Loucy (cell line): ENCODE measurements around the gene SH2B2.

ENCODE experiments used
- H2AFZ ChIP-seq: fragments of 200-600 bp; sonication (generic); 2 replicates; pipeline ENCODE4 v1.6.0; 2016; ENCODE audit warnings: antibody characterized with exemption, mild to moderate bottlenecking, low read length, moderate library complexity
- H3F3A ChIP-seq: fragments of 200-600 bp; 2 replicates; pipeline ENCODE4 v1.6.0; 2016; ENCODE audit warnings: antibody characterized with exemption, low read depth, mild to moderate bottlenecking
- H3K27me3 ChIP-seq: fragments of 200-600 bp; sonication (generic); 2 replicates; pipeline ENCODE4 v1.6.1; 2014; ENCODE audit warnings: low read length, mild to moderate bottlenecking; ENCODE audit not compliant: insufficient read depth, poor library complexity, severe bottlenecking
- H3K36me3 ChIP-seq: fragments of 200-600 bp; sonication (generic); 2 replicates; pipeline ENCODE4 v1.6.1; 2016; ENCODE audit warnings: low read length; ENCODE audit not compliant: insufficient read depth
- H3K4me1 ChIP-seq: fragments of 200-600 bp; sonication (generic); 2 replicates; pipeline ENCODE4 v1.5.1; 2014; ENCODE audit warnings: low read length, mild to moderate bottlenecking; ENCODE audit not compliant: insufficient read depth, poor library complexity, severe bottlenecking
- H3K4me2 ChIP-seq: fragments of 200-600 bp; sonication (generic); 2 replicates; pipeline ENCODE4 v1.6.0; 2014; ENCODE audit warnings: antibody characterized with exemption, low read length, low read depth, mild to moderate bottlenecking; ENCODE audit not compliant: poor library complexity, severe bottlenecking
- H3K4me3 ChIP-seq: fragments of 200-600 bp; sonication (generic); 2 replicates; pipeline ENCODE4 v1.5.1; 2014; ENCODE audit warnings: low read length, mild to moderate bottlenecking, mixed read lengths; ENCODE audit not compliant: poor library complexity, severe bottlenecking
- H3K79me2 ChIP-seq: fragments of 200-600 bp; sonication (generic); 2 replicates; pipeline ENCODE4 v1.6.1; 2014; ENCODE audit warnings: low read length; ENCODE audit not compliant: insufficient read depth
- H3K9ac ChIP-seq: fragments of 200-600 bp; sonication (generic); 2 replicates; pipeline ENCODE4 v1.6.0; 2014; ENCODE audit warnings: mild to moderate bottlenecking, low read depth, low read length, moderate library complexity; ENCODE audit not compliant: poor library complexity, severe bottlenecking
- H3K9me2 ChIP-seq: fragments of 200-600 bp; sonication (generic); replicated peaks from 2 replicates; pipeline ENCODE4 v1.6.1; 2016; ENCODE audit warnings: low read depth, low read length, mixed read lengths
- H3K9me3 ChIP-seq: fragments of 200-600 bp; sonication (generic); 2 replicates; pipeline ENCODE4 v1.6.1; 2014; ENCODE audit warnings: mild to moderate bottlenecking, antibody characterized with exemption, low read length, low read depth; ENCODE audit not compliant: insufficient read depth
- H4K20me1 ChIP-seq: fragments of 200-600 bp; sonication (generic); 2 replicates; pipeline ENCODE4 v1.6.0; 2014; ENCODE audit warnings: antibody characterized with exemption, low read length, mild to moderate bottlenecking; ENCODE audit not compliant: insufficient read depth, poor library complexity, severe bottlenecking
- EZH2phosphoT487 ChIP-seq: fragments of 200-600 bp; IDR thresholded peaks from 2 replicates; pipeline ENCODE4 v1.6.1; 2018; ENCODE audit warnings: antibody characterized with exemption, mild to moderate bottlenecking, moderate library complexity, borderline replicate concordance
- TF ChIP-seq, protein P1 (sequence below): fragments of 200-600 bp; sonication (generic); conservative IDR thresholded peaks from 2 replicates; pipeline ENCODE4 v1.5.1; 2014; ENCODE audit warnings: mild to moderate bottlenecking, antibody characterized with exemption, low read length

Gene SH2B2

GRCh38 chr7:102294589-102294988, 7.9 kb downstream of the SH2B2 start:
- no peak overlapping the region for H3K4me2 ChIP-seq
- H2AFZ ChIP-seq, result no peak overlapping the region
- H3F3A ChIP-seq, result no peaks in the 10 kb centered on the region
- TF ChIP-seq, protein P1, sequence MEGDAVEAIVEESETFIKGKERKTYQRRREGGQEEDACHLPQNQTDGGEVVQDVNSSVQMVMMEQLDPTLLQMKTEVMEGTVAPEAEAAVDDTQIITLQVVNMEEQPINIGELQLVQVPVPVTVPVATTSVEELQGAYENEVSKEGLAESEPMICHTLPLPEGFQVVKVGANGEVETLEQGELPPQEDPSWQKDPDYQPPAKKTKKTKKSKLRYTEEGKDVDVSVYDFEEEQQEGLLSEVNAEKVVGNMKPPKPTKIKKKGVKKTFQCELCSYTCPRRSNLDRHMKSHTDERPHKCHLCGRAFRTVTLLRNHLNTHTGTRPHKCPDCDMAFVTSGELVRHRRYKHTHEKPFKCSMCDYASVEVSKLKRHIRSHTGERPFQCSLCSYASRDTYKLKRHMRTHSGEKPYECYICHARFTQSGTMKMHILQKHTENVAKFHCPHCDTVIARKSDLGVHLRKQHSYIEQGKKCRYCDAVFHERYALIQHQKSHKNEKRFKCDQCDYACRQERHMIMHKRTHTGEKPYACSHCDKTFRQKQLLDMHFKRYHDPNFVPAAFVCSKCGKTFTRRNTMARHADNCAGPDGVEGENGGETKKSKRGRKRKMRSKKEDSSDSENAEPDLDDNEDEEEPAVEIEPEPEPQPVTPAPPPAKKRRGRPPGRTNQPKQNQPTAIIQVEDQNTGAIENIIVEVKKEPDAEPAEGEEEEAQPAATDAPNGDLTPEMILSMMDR, result no peak
- no peak for TF ChIP-seq EZH2phosphoT487
- H3K79me2 ChIP-seq, result no peaks in the 10 kb centered on the region
- no peak overlapping the region for H3K9ac ChIP-seq
- no peaks in the 10 kb centered on the region for H3K4me1 ChIP-seq
- H3K36me3 ChIP-seq, result no peaks in the 10 kb centered on the region
- H3K9me2 ChIP-seq, result no peaks in the 10 kb centered on the region
- no peak overlapping the region for H3K4me3 ChIP-seq
- no peaks in the 10 kb centered on the region for H3K9me3 ChIP-seq
- H3K27me3 ChIP-seq, result no peaks in the 10 kb centered on the region
- H4K20me1 ChIP-seq, result no peaks in the 10 kb centered on the region

DNA sequence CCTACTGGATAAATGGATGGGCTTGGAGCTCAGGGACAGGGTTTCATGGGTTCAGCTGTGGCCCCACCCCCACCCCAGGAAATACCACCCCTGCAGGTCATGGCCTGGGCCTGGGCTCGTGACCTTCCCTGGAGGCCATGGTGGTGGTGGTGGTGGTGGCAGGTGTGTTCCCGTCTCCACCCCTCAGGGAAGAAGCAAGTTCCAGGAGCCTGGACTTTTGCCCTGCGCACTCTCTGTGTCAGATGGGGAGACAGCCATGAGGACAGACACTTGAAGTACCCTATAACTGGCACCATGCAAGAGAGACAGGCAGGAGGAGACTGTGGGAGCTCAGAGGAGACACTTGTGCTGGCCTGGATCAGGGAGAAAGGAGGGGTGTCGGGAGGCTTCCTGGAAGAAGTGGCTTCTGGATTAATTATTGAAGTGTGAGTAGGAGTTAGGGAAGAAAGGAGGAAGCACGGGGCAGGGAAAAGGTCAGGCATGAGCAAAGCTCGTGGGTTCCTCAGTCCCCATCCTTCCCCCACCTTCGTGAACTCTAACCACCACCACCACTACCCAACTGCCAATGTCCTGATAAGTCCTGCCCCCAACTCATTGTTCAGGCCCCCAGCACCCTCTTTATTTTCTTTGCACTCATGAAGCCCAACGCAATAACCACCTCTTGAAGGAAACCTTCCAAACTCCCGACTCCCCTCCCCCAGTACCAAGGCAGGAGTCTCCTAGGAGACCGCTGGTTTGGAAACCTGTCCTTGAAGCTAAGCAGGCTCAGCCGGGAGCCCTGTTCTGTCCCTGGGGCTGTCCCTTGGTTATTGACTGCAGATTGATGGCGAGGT, 8.9 kb downstream of the SH2B2 start:
- H3K9me2 ChIP-seq, result no peaks in the 10 kb centered on the region
- H3K4me2 ChIP-seq, result no peak overlapping the region
- H3F3A ChIP-seq, result no peaks in the 10 kb centered on the region
- no peaks in the 10 kb centered on the region for H3K36me3 ChIP-seq
- H3K27me3 ChIP-seq, result no peaks in the 10 kb centered on the region
- no peak overlapping the region for H3K4me3 ChIP-seq
- no peaks in the 10 kb centered on the region for H3K9me3 ChIP-seq
- TF ChIP-seq, protein P1, result no peak
- no peak for TF ChIP-seq EZH2phosphoT487
- H2AFZ ChIP-seq, result no peak overlapping the region
- H3K9ac ChIP-seq, result no peak overlapping the region
- no peaks in the 10 kb centered on the region for H3K79me2 ChIP-seq
- no peaks in the 10 kb centered on the region for H3K4me1 ChIP-seq
- H4K20me1 ChIP-seq, result no peaks in the 10 kb centered on the region

GRCh38 chr7:102296179-102296438, 9.4 kb downstream of the SH2B2 start:
- Histone ChIP-seq H3K9me2 (no peaks in the 10 kb centered on the region), H4K20me1 (no peaks in the 10 kb centered on the region), H3K27me3 (no peaks in the 10 kb centered on the region), H3K36me3 (no peaks in the 10 kb centered on the region), H3K9ac (no peak overlapping the region), H2AFZ (no peak overlapping the region), H3K4me1 (no peaks in the 10 kb centered on the region), H3K4me3 (no peak overlapping the region), H3K4me2 (no peak overlapping the region), H3K79me2 (no peaks in the 10 kb centered on the region), H3F3A (no peaks in the 10 kb centered on the region), H3K9me3 (no peaks in the 10 kb centered on the region)
- TF ChIP-seq, protein P1, result no peak
- TF ChIP-seq EZH2phosphoT487, result no peak
